H1 (cell line): Measurements from ENCODE around the gene NUP155. TPM values are rescaled to one million over a fixed set of nuclear protein-coding genes. Genes with fewer than 3 reads are reported as not detected.

ENCODE experiments used
- CTCF ChIA-PET: fragments of 300-600 bp; sonication (Branson Sonifier 250); formaldehyde crosslinking; loops from one replicate; lab custom pipeline; 2021; ENCODE audit not compliant: partially characterized antibody; lab: Charles Lee
- POLR2A ChIA-PET: fragments of 300-600 bp; sonication (Branson Sonifier 250); formaldehyde crosslinking; loops from one replicate; lab custom pipeline; 2021; ENCODE audit warnings: inconsistent platforms; ENCODE audit not compliant: partially characterized antibody; lab: Charles Lee
- DNase-seq, 2 experiments: peaks; one replicate each; pipeline versions ENCODE4 v3.0.0 to v3.0.0-alpha.2; 2010 to 2022; ENCODE audit warnings: low spot score in 2 of 2, low read depth in 1 of 2, mixed read lengths in 1 of 2
- FAIRE-seq: peaks from 2 replicates; lab custom pipeline; 2011; peaks lifted over from hg19 to GRCh38; lab: Jason Lieb, UNC
- H2AFZ ChIP-seq: 2 replicates; pipeline ENCODE4 v1.8.1; 2012; ENCODE audit warnings: low read length, inconsistent platforms
- H2AK5ac ChIP-seq: 2 replicates; pipeline ENCODE4 v1.6.1; 2013; ENCODE audit warnings: low read depth, low read length
- H2BK120ac ChIP-seq: replicated peaks from 2 replicates; pipeline ENCODE3; 2013; ENCODE audit warnings: low read depth, low read length, inconsistent platforms
- H2BK12ac ChIP-seq: 2 replicates; pipeline ENCODE4 v1.6.1; 2013; ENCODE audit warnings: low read depth, low read length
- H2BK15ac ChIP-seq: 2 replicates; pipeline ENCODE4 v1.6.1; 2013; ENCODE audit warnings: low read length
- H2BK20ac ChIP-seq: 2 replicates; pipeline ENCODE4 v1.6.1; 2013; ENCODE audit warnings: low read length
- H2BK5ac ChIP-seq: 2 replicates; pipeline ENCODE4 v1.6.1; 2013; ENCODE audit warnings: low read depth, low read length
- H3K14ac ChIP-seq: 2 replicates; pipeline ENCODE4 v1.6.1; 2013; ENCODE audit warnings: inconsistent platforms; ENCODE audit not compliant: insufficient read length
- H3K18ac ChIP-seq: 2 replicates; pipeline ENCODE4 v1.6.1; 2013; ENCODE audit warnings: low read length; ENCODE audit errors: extremely low read depth
- H3K23ac ChIP-seq: 2 replicates; pipeline ENCODE4 v1.6.1; 2013; ENCODE audit warnings: inconsistent platforms; ENCODE audit not compliant: insufficient read length
- H3K23me2 ChIP-seq: 2 replicates; pipeline ENCODE4 v1.6.1; 2013; ENCODE audit warnings: low read depth, low read length
- H3K27ac ChIP-seq: 2 replicates; pipeline ENCODE4 v1.6.1; 2011; ENCODE audit warnings: low read depth, low read length, inconsistent platforms
- H3K27me3 ChIP-seq, 4 experiments: replicated peaks in 1 of 4; 1 replicate in 1 of 4; 2 replicates in 3 of 4; pipeline versions ENCODE4 v1.6.1 to v1.8.1; 2011 to 2013; ENCODE audit warnings: low read length in 3 of 4, mild to moderate bottlenecking in 3 of 4, inconsistent platforms in 2 of 4, mixed read lengths in 2 of 4, moderate library complexity in 1 of 4; ENCODE audit not compliant: control insufficient read depth in 3 of 4, insufficient read depth in 3 of 4; ENCODE audit errors: extremely low read depth in 1 of 4
- H3K36me3 ChIP-seq, 4 experiments: 2 replicates each; pipeline versions ENCODE4 v1.6.1 to v1.8.1; 2011 to 2013; ENCODE audit warnings: mild to moderate bottlenecking in 4 of 4, low read length in 3 of 4, moderate library complexity in 2 of 4, control low read depth in 1 of 4, inconsistent platforms in 1 of 4; ENCODE audit not compliant: insufficient read depth in 4 of 4, control insufficient read depth in 2 of 4
- H3K4ac ChIP-seq: replicated peaks from 2 replicates; pipeline ENCODE3; 2013; ENCODE audit warnings: low read length, low read depth, mixed read lengths, inconsistent platforms; ENCODE audit not compliant: insufficient read length
- H3K4me1 ChIP-seq, 4 experiments: replicated peaks in 1 of 4; 1 replicate in 1 of 4; 2 replicates in 3 of 4; pipeline versions ENCODE4 v1.6.1 to v1.8.1; 2011 to 2013; ENCODE audit warnings: low read length in 3 of 4, inconsistent platforms in 2 of 4, mixed read lengths in 1 of 4; ENCODE audit not compliant: insufficient read depth in 4 of 4, control insufficient read depth in 3 of 4
- H3K4me2 ChIP-seq, 2 experiments: 2 replicates each; pipeline versions ENCODE4 v1.6.1 to v1.8.1; 2011 to 2013; ENCODE audit warnings: low read depth in 2 of 2, low read length in 2 of 2, control low read depth in 1 of 2, inconsistent platforms in 1 of 2, mild to moderate bottlenecking in 1 of 2; ENCODE audit not compliant: insufficient read depth in 1 of 2
- H3K4me3 ChIP-seq, 4 experiments: fragments of 200-600, 300-600 bp in 1 of 4; sonication (generic), shearing (Covaris generic), sonication (Bioruptor Twin) in 1 of 4; 2 replicates each; pipeline versions ENCODE4 v1.5.1 to v1.8.1; 2011 to 2016; ENCODE audit warnings: low read length in 4 of 4, low read depth in 3 of 4, control low read depth in 2 of 4, inconsistent platforms in 2 of 4, mild to moderate bottlenecking in 2 of 4, mixed read lengths in 1 of 4, moderate library complexity in 1 of 4; ENCODE audit not compliant: insufficient read depth in 2 of 4; ENCODE audit errors: extremely low read depth in 1 of 4
- H3K56ac ChIP-seq: replicated peaks from 2 replicates; pipeline ENCODE3; 2013; ENCODE audit warnings: low read depth, mild to moderate bottlenecking, mixed read lengths, low read length, inconsistent platforms; ENCODE audit not compliant: insufficient read length
- H3K79me1 ChIP-seq: 2 replicates; pipeline ENCODE4 v1.6.1; 2013; ENCODE audit warnings: low read depth, low read length, control low read depth
- H3K79me2 ChIP-seq, 2 experiments: 2 replicates each; pipeline versions ENCODE4 v1.6.1 to v1.8.1; 2012 to 2013; ENCODE audit warnings: low read length in 2 of 2, mild to moderate bottlenecking in 2 of 2, inconsistent platforms in 1 of 2; ENCODE audit not compliant: insufficient read depth in 2 of 2, control insufficient read depth in 1 of 2
- H3K9ac ChIP-seq, 4 experiments: replicated peaks in 1 of 4; 1 replicate in 1 of 4; 2 replicates in 3 of 4; pipeline versions ENCODE4 v1.6.1 to v1.8.1; 2011 to 2013; ENCODE audit warnings: low read depth in 3 of 4, low read length in 3 of 4, control low read depth in 2 of 4, mild to moderate bottlenecking in 2 of 4, moderate library complexity in 2 of 4, inconsistent platforms in 1 of 4; ENCODE audit errors: extremely low read depth in 1 of 4
- H3K9me3 ChIP-seq, 2 experiments: 2 replicates each; pipeline versions ENCODE4 v1.6.1 to v1.8.1; 2012 to 2013; ENCODE audit warnings: mild to moderate bottlenecking in 2 of 2, moderate library complexity in 2 of 2, control low read depth in 1 of 2, inconsistent platforms in 1 of 2, low read depth in 1 of 2, low read length in 1 of 2, mixed read lengths in 1 of 2; ENCODE audit not compliant: insufficient read depth in 2 of 2
- H4K20me1 ChIP-seq, 2 experiments: replicated peaks in 1 of 2; 2 replicates each; pipeline versions ENCODE3 to v1.8.1; 2011 to 2013; ENCODE audit warnings: inconsistent platforms in 2 of 2, low read length in 2 of 2, mild to moderate bottlenecking in 1 of 2; ENCODE audit not compliant: insufficient read depth in 2 of 2, control insufficient read depth in 1 of 2
- H4K5ac ChIP-seq: 2 replicates; pipeline ENCODE4 v1.6.1; 2013; ENCODE audit warnings: low read length, low read depth, mixed read lengths, inconsistent platforms; ENCODE audit not compliant: insufficient read length
- H4K8ac ChIP-seq: 2 replicates; pipeline ENCODE4 v1.8.0; 2013; ENCODE audit warnings: mild to moderate bottlenecking, moderate library complexity, low read length, inconsistent platforms; ENCODE audit not compliant: insufficient read depth; ENCODE audit errors: extremely low read depth
- H4K91ac ChIP-seq: replicated peaks from 2 replicates; pipeline ENCODE3; 2013; ENCODE audit warnings: low read length, mixed read lengths, inconsistent platforms; ENCODE audit not compliant: insufficient read length
- FOSL1 ChIP-seq: IDR thresholded peaks from 2 replicates; pipeline ENCODE4 v1.6.1; 2011; ENCODE audit warnings: mild to moderate bottlenecking, low read depth, low read length, moderate library complexity; ENCODE audit not compliant: insufficient read depth
- WGBS, 2 experiments: shearing (Covaris generic) in 1 of 2; methylation state at CpG; one replicate each; pipeline versions ENCODE4 v1.1.6 to v1.1.7; 2013 to 2015; ENCODE audit warnings: low lambda C conversion rate in 2 of 2, mixed read lengths in 2 of 2, inconsistent platforms in 1 of 2, low coverage in 1 of 2, missing lambda C conversion rate in 1 of 2; ENCODE audit not compliant: insufficient replicate concordance in 2 of 2, insufficient coverage in 1 of 2, insufficient read length in 1 of 2; ENCODE audit errors: extremely low coverage in 1 of 2, missing lambda C conversion rate in 1 of 2; 5-methylcytosine and 5-hydroxymethylcytosine counted together
- polyA plus RNA-seq, 7 experiments: library from polyadenylated mRNA; depleted of rRNA in 3 of 7; stranded (reverse) in 5 of 7; unstranded in 2 of 7; fragments of >200 nt in 5 of 7; fragments of 200-250 nt in 2 of 7; gene quantifications; 1 replicate in 5 of 7; 2 replicates in 1 of 7; 4 replicates in 1 of 7; pipeline versions ENCODE4 v1.2.1 to v1.2.3, GENCODE V29; 2011 to 2013; ENCODE audit warnings: missing spikeins in 2 of 7, mixed read lengths in 2 of 7
- total RNA-seq: library from RNA; stranded (reverse); fragmentation: NEBNext Ultra II Directional; extraction: Animal tissue kit (Norgen Biotek cat#: 25700); gene quantifications from 2 replicates; pipeline ENCODE4 v1.2.1, GENCODE V29; 2021

NUP155 gene
- total and polyA plus RNA-seq, 2 of the 8 experiments (the other 6 are each of a cell fraction or from before 2014, with no cell fraction given), result 27.1 to 91.6 TPM

- H2BK20ac ChIP-seq, result no peak overlapping the region
- no peak overlapping the region for H2BK120ac ChIP-seq
- no peak for TF ChIP-seq FOSL1
- FAIRE-seq, result no peak
- no peak overlapping the region for H3K27ac ChIP-seq
- ChIA-PET POLR2A (no interaction called here), CTCF (interaction anchor here (1.0 kb wide), 1 partner anchor 518 kb away, joined by 3 read pairs; no protein-coding TSS in a partner anchor)
- peaks cover 5% of the 10 kb centered on the region for H3K23me2 ChIP-seq
- H4K5ac ChIP-seq, result no peak overlapping the region
- H3K14ac ChIP-seq, result no peak overlapping the region
- no peaks in the 10 kb centered on the region for H3K9me3 ChIP-seq
- no peak overlapping the region for H2BK15ac ChIP-seq
- no peak overlapping the region for H3K9ac ChIP-seq
- no peak overlapping the region for H2AK5ac ChIP-seq
- no peak overlapping the region for H3K4me3 ChIP-seq
- H3K18ac ChIP-seq, result no peak overlapping the region
- no peaks in the 10 kb centered on the region for H3K27me3 ChIP-seq
- no peak overlapping the region for H3K23ac ChIP-seq
- no peak overlapping the region; a peak in 1 of 4 replicates for H3K4me2 ChIP-seq
- no peaks in the 10 kb centered on the region for H3K36me3 ChIP-seq
- no peak overlapping the region for H4K8ac ChIP-seq
- H3K4me1 ChIP-seq, result peaks cover 0 to 7% (median 6%) of the 10 kb centered on the region in 4 experiments; a peak in 3 of 7 replicates
- no peak overlapping the region for H4K91ac ChIP-seq
- H4K20me1 ChIP-seq, result peaks cover 0 to 2% of the 10 kb centered on the region in 2 experiments
- H3K56ac ChIP-seq, result no peak overlapping the region
- DNase-seq, result no peak
- no peaks in the 10 kb centered on the region for H3K79me1 ChIP-seq
- WGBS, 2 experiments, result 91% methylated on average over 4 of the region's 4 CpGs; no CpG with 5 or more reads in 1 of the 2 experiments
- no peaks in the 10 kb centered on the region for H3K79me2 ChIP-seq
- no peak overlapping the region for H2BK12ac ChIP-seq
- no peak overlapping the region for H2AFZ ChIP-seq
- H3K4ac ChIP-seq, result no peak overlapping the region
- no peak overlapping the region for H2BK5ac ChIP-seq
Measured at GRCh38 chr5:37247496-37247895, 123.4 kb downstream of the NUP155 start.
